HepG2 (cell line): ENCODE measurements around the gene SCRN3. TPM values are rescaled to one million over a fixed set of nuclear protein-coding genes. Genes with fewer than 3 reads are reported as not detected.

Experiments
- ADNP ChIP-seq: sonication (generic); formaldehyde crosslinking; IDR thresholded peaks from 2 replicates; pipeline ENCODE4 v1.4.0; 2020; ENCODE audit warnings: missing genetic modification reagents
- AFF4 ChIP-seq: sonication (generic); formaldehyde crosslinking; IDR thresholded peaks from 2 replicates; pipeline ENCODE4 v1.4.0; 2020; ENCODE audit warnings: missing genetic modification reagents
- AKAP8 ChIP-seq: sonication (generic); formaldehyde crosslinking; IDR thresholded peaks from 2 replicates; pipeline ENCODE4 v1.5.1; 2020; ENCODE audit warnings: mild to moderate bottlenecking, missing genetic modification reagents
- FOSL1 ChIP-seq: sonication (generic); formaldehyde crosslinking; IDR thresholded peaks from 2 replicates; pipeline ENCODE4 v1.9.0; 2021; ENCODE audit warnings: missing genetic modification reagents, borderline replicate concordance
- FOXC1 ChIP-seq: sonication (generic); formaldehyde crosslinking; IDR thresholded peaks from 2 replicates; pipeline ENCODE4 v1.8.0; 2022; ENCODE audit warnings: mild to moderate bottlenecking, missing genetic modification reagents, borderline replicate concordance
- HNF1A ChIP-seq, 2 experiments: sonication (generic) in 1 of 2; formaldehyde crosslinking in 1 of 2; IDR thresholded peaks; 2 replicates each; pipeline versions ENCODE4 v1.4.0 to v1.6.1; 2016 to 2020; ENCODE audit warnings: borderline replicate concordance in 1 of 2, low read depth in 1 of 2, mild to moderate bottlenecking in 1 of 2, missing genetic modification reagents in 1 of 2
- HNRNPH1 ChIP-seq: fragments of 200-400 bp; formaldehyde crosslinking; optimal IDR thresholded peaks from 2 replicates; pipeline ENCODE3; 2017; ENCODE audit warnings: mild to moderate bottlenecking, low read depth, low read length
- IKZF1 ChIP-seq: fragments of 450-650 bp; IDR thresholded peaks from 2 replicates; pipeline ENCODE4 v1.7.1; 2016
- MEIS1 ChIP-seq: sonication (generic); formaldehyde crosslinking; IDR thresholded peaks from 2 replicates; pipeline ENCODE4 v1.9.0; 2021; ENCODE audit warnings: mild to moderate bottlenecking, missing genetic modification reagents, moderate library complexity, borderline replicate concordance
- PATZ1 ChIP-seq: sonication (generic); formaldehyde crosslinking; IDR thresholded peaks from 2 replicates; pipeline ENCODE4 v1.4.0; 2020; ENCODE audit warnings: missing genetic modification reagents
- RFXANK ChIP-seq: IDR thresholded peaks from 2 replicates; pipeline ENCODE4 v1.6.1; 2016
- SP1 ChIP-seq, 2 experiments: fragments of 450-650 bp in 1 of 2; sonication (generic) in 1 of 2; formaldehyde crosslinking in 1 of 2; IDR thresholded peaks; 2 replicates each; pipeline versions ENCODE4 v1.4.0 to v1.6.1; 2016 to 2020; ENCODE audit warnings: missing genetic modification reagents in 1 of 2
- ZBTB7B ChIP-seq: sonication (generic); formaldehyde crosslinking; IDR thresholded peaks from 2 replicates; pipeline ENCODE4 v1.4.0; 2020; ENCODE audit warnings: missing genetic modification reagents
- ZNF367 ChIP-seq: sonication (generic); formaldehyde crosslinking; IDR thresholded peaks from 2 replicates; pipeline ENCODE4 v1.4.0; 2020; ENCODE audit warnings: missing genetic modification reagents, borderline replicate concordance
- ZNF501 ChIP-seq: sonication (generic); formaldehyde crosslinking; IDR thresholded peaks from 2 replicates; pipeline ENCODE4 v1.5.1; 2020; ENCODE audit warnings: mild to moderate bottlenecking, moderate library complexity, missing genetic modification reagents
- ZNF589 ChIP-seq: sonication (generic); formaldehyde crosslinking; conservative IDR thresholded peaks from 2 replicates; pipeline ENCODE4 v1.8.0; 2022; ENCODE audit warnings: mild to moderate bottlenecking, moderate library complexity, missing genetic modification reagents
- ZNF710 ChIP-seq: sonication (generic); formaldehyde crosslinking; IDR thresholded peaks from 2 replicates; pipeline ENCODE4 v1.5.0; 2020; ENCODE audit warnings: mild to moderate bottlenecking, missing genetic modification reagents, borderline replicate concordance
- polyA plus RNA-seq, 8 experiments: library from polyadenylated mRNA; depleted of rRNA in 3 of 8; stranded (reverse) in 7 of 8; unstranded in 1 of 8; fragments of >200 nt; fragmentation: Illumina TruSeq in 4 of 8; extraction: Trizol in 4 of 8; gene quantifications; 2 replicates each; pipeline versions ENCODE4 v1.2.1 to v1.2.3, GENCODE V29; 2011 to 2016; ENCODE audit warnings: low read depth in 4 of 8, missing spikeins in 1 of 8, mixed read lengths in 1 of 8; ENCODE audit not compliant: insufficient read depth in 1 of 8
- total RNA-seq, 5 experiments: library from RNA; depleted of rRNA; stranded (reverse); fragments of >200 nt; fragmentation: Illumina TruSeq; extraction: Trizol; gene quantifications; 2 replicates each; pipeline ENCODE4 v1.2.3, GENCODE V29; 2016; ENCODE audit warnings: low read depth in 1 of 5

The SCRN3 gene
- total and polyA plus RNA-seq, 2 of the 13 experiments (the other 11 are each of a cell fraction or from before 2014, with no cell fraction given), result 6.6 to 11.3 TPM

- TF ChIP-seq ZNF710 (CRISPR knock-in tag) (peak; percentile 48; the same call in 1 of the 2 replicates), FOSL1 (no peak), PATZ1 (peak; percentile 68), SP1 (IDR thresholded peaks at IDR 0.05) (no peak), SP1 (CRISPR knock-in tag; IDR thresholded peaks at IDR 0.05) (peak; percentile 48; the same call in 1 of the 2 replicates), FOXC1 (CRISPR knock-in tag) (peak; percentile 70; the same call in 1 of the 2 replicates), MEIS1 (peak; percentile 99), AFF4 (CRISPR knock-in tag) (no peak), IKZF1 (no peak), AKAP8 (CRISPR knock-in tag) (no peak), ADNP (CRISPR knock-in tag) (no peak), RFXANK (no peak), HNF1A (IDR thresholded peaks at IDR 0.05; ENCODE audit: low read depth) (peak; percentile 36; the same call in 1 of the 2 replicates), HNF1A (CRISPR knock-in tag; IDR thresholded peaks at IDR 0.05; ENCODE audit: borderline replicate concordance) (peak; percentile 69; the same call in 1 of the 2 replicates), ZNF501 (peak; percentile 97), ZNF589 (CRISPR knock-in tag) (no peak), HNRNPH1 (no peak), ZBTB7B (CRISPR knock-in tag) (peak; percentile 77), ZNF367 (no peak)
Observed at GRCh38 chr2:174395284-174395968, at the start of gene SCRN3 (continued).
